GM19397 (cell line): ENCODE data around the gene CORO6.

Source experiments
- ATAC-seq: cut with Tn5 transposase; IDR thresholded peaks from one replicate; pipeline ENCODE4 v1.9.1; 2021; ENCODE audit warnings: mild to moderate bottlenecking, moderate library complexity; ENCODE audit not compliant: unreplicated experiment

CORO6 gene

GRCh38 chr17:29613856-29614255 lies 8.9 kb downstream of the CORO6 start:
- ATAC-seq: no peak

- no peak for ATAC-seq
Observed at GRCh38 chr17:29613352-29613837, 9.3 kb downstream of the CORO6 start.

GRCh38 chr17:29612404-29613280 lies 10.1 kb downstream of the CORO6 start:
- no peak for ATAC-seq

GRCh38 chr17:29612094-29612403 lies 10.7 kb downstream of the CORO6 start:
- no peak for ATAC-seq

GRCh38 chr17:29611351-29612093 lies 11.2 kb downstream of the CORO6 start:
- no peak for ATAC-seq

- no peak for ATAC-seq
Observed at GRCh38 chr17:29610395-29610794, 12.3 kb downstream of the CORO6 start.

- no peak for ATAC-seq
Observed at GRCh38 chr17:29608986-29609385, 13.7 kb downstream of the CORO6 start.

GRCh38 chr17:29607557-29608195 lies 15.0 kb downstream of the CORO6 start:
- no peak for ATAC-seq

GRCh38 chr17:29603109-29603674 lies 19.5 kb downstream of the CORO6 start:
- ATAC-seq: no peak

GRCh38 chr17:29597361-29598172 lies 25.1 kb downstream of the CORO6 start:
- ATAC-seq: no peak

- no peak for ATAC-seq
Observed at GRCh38 chr17:29596811-29597210, 25.9 kb downstream of the CORO6 start.

- ATAC-seq: no peak
Observed at GRCh38 chr17:29595943-29596774, 26.6 kb downstream of the CORO6 start.

GRCh38 chr17:29595107-29595942 lies 27.4 kb downstream of the CORO6 start:
- ATAC-seq: no peak

- ATAC-seq: no peak
Observed at GRCh38 chr17:29594519-29595090, 28.1 kb downstream of the CORO6 start.

- no peak for ATAC-seq
Observed at GRCh38 chr17:29593591-29594518, 28.9 kb downstream of the CORO6 start.

- no peak for ATAC-seq
Observed at GRCh38 chr17:29592850-29593551, 29.7 kb downstream of the CORO6 start, which contains the start of gene ANKRD13B. TSS of gene ANKRD13B (plus strand) at chr17:29593132. CDS start at chr17:29593622, 490 bp downstream.
